Measurements from ENCODE around the gene RAB33A. TPM values are rescaled to one million over a fixed set of nuclear protein-coding genes. Genes with fewer than 3 reads are reported as not detected.
"Not testable (repeated sequence)": the region's sequence is repeated elsewhere in the genome, so short reads cannot be mapped to it uniquely, and the experiment has no call there.

The RAB33A gene
- total RNA-seq, 2 donors from 2014 or later = 34.6 to 36.1 TPM

GRCh38 chrX:130179579-130180215, 7.9 kb downstream of the RAB33A start:
- no peaks in the 10 kb centered on the region for H3K27me3 Mint-ChIP-seq
- H3K36me3 Mint-ChIP-seq (ENCODE audit: low read depth) = peaks cover 62% of the 10 kb centered on the region
- peaks cover 22% of the 10 kb centered on the region for H3K4me1 Mint-ChIP-seq
- ATAC-seq (replicated peaks) = no peak
- H3K9me3 Mint-ChIP-seq = no peaks in the 10 kb centered on the region
- H3K27ac Mint-ChIP-seq = peak overlapping the region; percentile 20
- peak overlapping the region; percentile 22 for H3K4me3 Mint-ChIP-seq

GRCh38 chrX:130184168-130184567, 12.4 kb downstream of the RAB33A start:
- ATAC-seq (replicated peaks) = no peak
- H3K9me3 Mint-ChIP-seq = no peaks in the 10 kb centered on the region
- H3K4me1 Mint-ChIP-seq = peaks cover 5% of the 10 kb centered on the region
- peak overlapping the region; percentile 48 for H3K4me3 Mint-ChIP-seq
- no peak overlapping the region for H3K27ac Mint-ChIP-seq
- no peaks in the 10 kb centered on the region for H3K27me3 Mint-ChIP-seq
- peaks cover 25% of the 10 kb centered on the region for H3K36me3 Mint-ChIP-seq (ENCODE audit: low read depth)

- no peaks in the 10 kb centered on the region for H3K27me3 Mint-ChIP-seq
- no peaks in the 10 kb centered on the region for H3K9me3 Mint-ChIP-seq
- ATAC-seq (replicated peaks) = no peak
- H3K36me3 Mint-ChIP-seq (ENCODE audit: low read depth) = peaks cover 18% of the 10 kb centered on the region
- H3K4me1 Mint-ChIP-seq = peaks cover 2% of the 10 kb centered on the region
- H3K27ac Mint-ChIP-seq = no peak overlapping the region
- H3K4me3 Mint-ChIP-seq = no peak overlapping the region
Measured at GRCh38 chrX:130184857-130185256, 13.1 kb downstream of the RAB33A start.

GRCh38 chrX:130186651-130187050, 14.9 kb downstream of the RAB33A start:
- ATAC-seq (replicated peaks) = no peak
- Mint-ChIP-seq H3K9me3 (no peaks in the 10 kb centered on the region), H3K4me1 (no peaks in the 10 kb centered on the region), H3K27me3 (no peaks in the 10 kb centered on the region), H3K36me3 (ENCODE audit: low read depth) (peaks cover 15% of the 10 kb centered on the region), H3K4me3 (no peak overlapping the region), H3K27ac (no peak overlapping the region)

GRCh38 chrX:130190801-130191200, 19.0 kb downstream of the RAB33A start:
- ATAC-seq (replicated peaks) = no peak
- Mint-ChIP-seq H3K36me3 (ENCODE audit: low read depth) (no peaks in the 10 kb centered on the region), H3K4me1 (no peaks in the 10 kb centered on the region), H3K4me3 (no peak overlapping the region), H3K9me3 (no peaks in the 10 kb centered on the region), H3K27me3 (no peaks in the 10 kb centered on the region), H3K27ac (no peak overlapping the region)

- ATAC-seq (replicated peaks) = no peak
- H3K4me3 Mint-ChIP-seq = no peak overlapping the region
- H3K27me3 Mint-ChIP-seq = no peaks in the 10 kb centered on the region
- no peak overlapping the region for H3K27ac Mint-ChIP-seq
- no peaks in the 10 kb centered on the region for H3K9me3 Mint-ChIP-seq
- H3K4me1 Mint-ChIP-seq = no peaks in the 10 kb centered on the region
- H3K36me3 Mint-ChIP-seq (ENCODE audit: low read depth) = no peaks in the 10 kb centered on the region
Measured at GRCh38 chrX:130196466-130196865, 24.7 kb downstream of the RAB33A start.

GRCh38 chrX:130197464-130197863, 25.7 kb downstream of the RAB33A start:
- Mint-ChIP-seq H3K4me3 (no peak overlapping the region), H3K27ac (no peak overlapping the region), H3K4me1 (no peaks in the 10 kb centered on the region), H3K9me3 (no peaks in the 10 kb centered on the region), H3K36me3 (ENCODE audit: low read depth) (no peaks in the 10 kb centered on the region), H3K27me3 (no peaks in the 10 kb centered on the region)
- ATAC-seq (replicated peaks) = no peak

GRCh38 chrX:130204647-130205046, 32.9 kb downstream of the RAB33A start:
- ATAC-seq (replicated peaks) = no peak
- H3K27me3 Mint-ChIP-seq = no peaks in the 10 kb centered on the region
- no peaks in the 10 kb centered on the region for H3K9me3 Mint-ChIP-seq
- peaks cover 32% of the 10 kb centered on the region for H3K36me3 Mint-ChIP-seq (ENCODE audit: low read depth)
- no peak overlapping the region for H3K27ac Mint-ChIP-seq
- no peaks in the 10 kb centered on the region for H3K4me1 Mint-ChIP-seq
- H3K4me3 Mint-ChIP-seq = no peak overlapping the region

GRCh38 chrX:130211415-130212186, 39.8 kb downstream of the RAB33A start:
- H3K27ac Mint-ChIP-seq = peak overlapping the region; percentile 97
- H3K9me3 Mint-ChIP-seq = no peaks in the 10 kb centered on the region
- H3K4me1 Mint-ChIP-seq = peaks cover 25% of the 10 kb centered on the region
- peak; percentile 72 for ATAC-seq (replicated peaks)
- peak overlapping the region; percentile 78 for H3K4me3 Mint-ChIP-seq
- H3K36me3 Mint-ChIP-seq (ENCODE audit: low read depth) = peaks cover 68% of the 10 kb centered on the region
- H3K27me3 Mint-ChIP-seq = no peaks in the 10 kb centered on the region

GRCh38 chrX:130212371-130212770, 40.6 kb downstream of the RAB33A start:
- Mint-ChIP-seq H3K4me3 (peak overlapping the region; percentile 78), H3K27ac (peak overlapping the region; percentile 97), H3K9me3 (no peaks in the 10 kb centered on the region), H3K27me3 (no peaks in the 10 kb centered on the region), H3K4me1 (peaks cover 25% of the 10 kb centered on the region), H3K36me3 (ENCODE audit: low read depth) (peaks cover 74% of the 10 kb centered on the region)
- ATAC-seq (replicated peaks) = peak; percentile 88

GRCh38 chrX:130213376-130213775, 41.6 kb downstream of the RAB33A start:
- ATAC-seq (replicated peaks) = no peak
- Mint-ChIP-seq H3K9me3 (no peaks in the 10 kb centered on the region), H3K27me3 (no peaks in the 10 kb centered on the region), H3K36me3 (ENCODE audit: low read depth) (peaks cover 74% of the 10 kb centered on the region), H3K4me1 (peaks cover 25% of the 10 kb centered on the region), H3K4me3 (peak overlapping the region; percentile 78), H3K27ac (peak overlapping the region; percentile 97)

GRCh38 chrX:130216320-130216719, 44.6 kb downstream of the RAB33A start:
- no peaks in the 10 kb centered on the region for H3K27me3 Mint-ChIP-seq
- H3K27ac Mint-ChIP-seq = no peak overlapping the region
- H3K9me3 Mint-ChIP-seq = no peaks in the 10 kb centered on the region
- no peak overlapping the region for H3K4me3 Mint-ChIP-seq
- ATAC-seq (replicated peaks) = no peak
- H3K36me3 Mint-ChIP-seq (ENCODE audit: low read depth) = peaks cover 55% of the 10 kb centered on the region
- H3K4me1 Mint-ChIP-seq = peaks cover 20% of the 10 kb centered on the region

- Mint-ChIP-seq H3K4me1 (no peaks in the 10 kb centered on the region), H3K4me3 (no peak overlapping the region), H3K36me3 (ENCODE audit: low read depth) (peaks cover 47% of the 10 kb centered on the region), H3K27ac (no peak overlapping the region), H3K27me3 (no peaks in the 10 kb centered on the region), H3K9me3 (no peaks in the 10 kb centered on the region)
- no peak for ATAC-seq (replicated peaks)
Measured at GRCh38 chrX:130224810-130225209, 53.0 kb downstream of the RAB33A start.

- H3K27ac Mint-ChIP-seq = no peak overlapping the region
- H3K4me1 Mint-ChIP-seq = no peaks in the 10 kb centered on the region
- no peaks in the 10 kb centered on the region for H3K27me3 Mint-ChIP-seq
- H3K36me3 Mint-ChIP-seq (ENCODE audit: low read depth) = peaks cover 71% of the 10 kb centered on the region
- ATAC-seq (replicated peaks) = no peak
- no peaks in the 10 kb centered on the region for H3K9me3 Mint-ChIP-seq
- no peak overlapping the region for H3K4me3 Mint-ChIP-seq
Measured at GRCh38 chrX:130228871-130229270, 57.1 kb downstream of the RAB33A start.

GRCh38 chrX:130231184-130231583, 59.4 kb downstream of the RAB33A start:
- H3K4me3 Mint-ChIP-seq; H3K27me3 Mint-ChIP-seq; H3K4me1 Mint-ChIP-seq; ATAC-seq (replicated peaks); H3K27ac Mint-ChIP-seq; H3K9me3 Mint-ChIP-seq: not testable (repeated sequence)
- H3K36me3 Mint-ChIP-seq (ENCODE audit: low read depth) = peaks cover 75% of the 10 kb centered on the region

Measured in activated T-helper 17 cell treated with anti-CD3 and anti-CD28 coated beads, Interleukin-2, amount 50 U/mL, for 72 hours (primary cell).